Stimulated activated CD4-positive, alpha-beta T cell treated with anti-CD3 and anti-CD28 coated beads, Interleukin-15, amount 100 ng/mL, for 24 hours (primary cell): ENCODE results near the gene FAM3B.
A peak's percentile ranks its signal among the peaks of the same experiment; 100 is the strongest.
"Not testable (repeated sequence)": the region's sequence is repeated elsewhere in the genome, so short reads cannot be mapped to it uniquely, and the experiment has no call there.

Experiments used
- DNase-seq: peaks from one replicate; pipeline ENCODE4 v3.0.0-alpha.2; 2020

The FAM3B gene

DNA sequence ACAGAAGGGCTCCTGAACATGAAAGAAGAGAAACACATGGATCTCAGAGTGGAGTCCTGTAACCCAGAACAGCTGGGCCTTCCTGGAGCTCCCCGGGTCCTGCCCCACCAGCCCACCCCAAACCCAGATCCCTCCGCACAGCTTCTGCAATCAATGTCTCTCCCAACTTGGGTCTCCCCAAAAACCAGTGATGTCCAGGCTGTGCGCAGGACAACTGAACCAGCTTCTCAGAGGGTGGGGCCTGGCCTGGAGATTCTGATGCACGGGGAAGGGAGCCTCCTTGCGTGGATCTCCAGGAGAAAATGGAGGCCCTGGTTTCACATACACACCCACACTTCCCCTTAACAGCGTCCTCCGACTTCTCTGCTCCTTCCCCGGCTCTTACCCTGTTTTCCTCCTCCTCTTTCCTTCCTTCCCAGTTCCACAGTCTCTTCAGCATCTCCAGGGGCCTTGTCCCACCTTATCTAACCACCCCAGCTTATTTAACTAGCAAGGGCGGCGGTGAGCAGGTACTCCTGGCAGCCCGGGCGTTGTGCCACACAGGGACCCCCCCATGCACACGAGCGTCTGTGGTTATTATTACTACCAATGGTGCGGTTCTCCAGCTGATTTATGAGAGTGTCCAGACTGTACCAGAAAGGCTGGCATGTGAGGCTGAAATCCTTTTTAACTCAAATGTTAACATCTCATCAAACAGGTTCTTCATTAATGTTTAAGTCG lies 34.0 kb downstream of the FAM3B start:
- no peak for DNase-seq

DNA sequence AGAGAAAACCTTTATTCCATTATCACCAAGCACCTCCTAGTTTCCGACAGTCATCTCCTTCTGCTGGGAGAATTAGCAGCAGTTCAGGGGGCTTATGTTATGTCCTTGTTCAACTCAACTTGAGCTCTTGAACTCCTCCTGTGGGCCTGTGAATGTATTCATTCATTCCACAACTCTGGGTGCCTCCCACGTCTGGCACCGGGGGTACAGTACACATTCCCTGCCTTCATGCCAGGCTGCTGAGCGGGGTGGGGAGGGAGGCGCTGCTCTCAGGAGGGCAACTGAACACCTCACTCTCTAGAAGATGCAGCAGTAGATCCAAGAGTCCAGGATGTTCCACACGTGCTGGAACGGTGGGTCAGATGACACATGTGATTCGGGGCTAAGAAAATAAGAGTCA lies 40.9 kb downstream of the FAM3B start:
- no peak for DNase-seq

DNA sequence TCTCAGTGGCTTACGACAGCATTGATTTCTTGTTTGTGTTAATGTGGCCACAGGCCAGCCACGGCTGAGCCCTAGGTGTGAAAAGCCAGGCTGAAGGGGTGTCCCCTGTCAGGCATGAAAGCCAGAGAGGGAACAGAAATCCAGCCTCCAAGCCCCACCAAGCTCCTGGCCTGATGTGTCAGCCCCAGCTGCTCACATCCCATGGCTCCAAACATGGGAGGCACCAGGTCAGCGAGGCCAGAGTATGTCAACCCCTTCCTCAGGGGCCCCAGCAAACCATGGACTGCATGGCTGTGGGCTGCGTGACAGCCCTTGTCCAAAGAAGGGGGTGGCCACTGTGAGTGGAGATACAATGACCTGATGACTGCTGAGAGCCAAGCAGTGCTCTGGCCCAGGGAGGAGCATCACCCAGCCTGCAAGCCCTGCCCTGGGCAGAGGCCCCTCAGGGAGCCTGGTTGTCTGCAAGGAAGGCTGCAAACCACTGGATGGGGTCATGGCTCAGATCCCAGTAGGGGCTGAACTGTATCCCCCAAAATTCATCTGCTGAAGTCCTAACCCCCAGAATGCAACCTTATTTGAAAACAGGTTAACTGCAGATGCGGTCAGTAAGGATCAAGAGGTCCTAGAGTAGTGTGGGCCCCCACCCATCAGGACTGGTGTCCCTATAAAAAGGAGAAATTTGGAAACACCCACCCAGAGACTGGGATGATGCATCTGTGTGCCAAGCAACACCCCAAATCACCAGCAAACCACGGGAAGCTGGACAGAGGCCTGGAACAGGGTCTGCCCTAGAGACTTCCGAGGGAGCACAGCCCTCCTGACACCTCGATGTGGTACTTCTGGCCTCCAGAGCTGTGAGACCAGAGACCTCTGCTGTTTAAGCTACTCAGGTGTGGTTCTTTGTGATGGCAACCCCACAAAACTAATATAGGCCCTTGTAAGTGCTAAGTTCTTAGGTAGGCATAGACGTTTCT lies 41.9 kb downstream of the FAM3B start:
- DNase-seq, result no peak

DNA sequence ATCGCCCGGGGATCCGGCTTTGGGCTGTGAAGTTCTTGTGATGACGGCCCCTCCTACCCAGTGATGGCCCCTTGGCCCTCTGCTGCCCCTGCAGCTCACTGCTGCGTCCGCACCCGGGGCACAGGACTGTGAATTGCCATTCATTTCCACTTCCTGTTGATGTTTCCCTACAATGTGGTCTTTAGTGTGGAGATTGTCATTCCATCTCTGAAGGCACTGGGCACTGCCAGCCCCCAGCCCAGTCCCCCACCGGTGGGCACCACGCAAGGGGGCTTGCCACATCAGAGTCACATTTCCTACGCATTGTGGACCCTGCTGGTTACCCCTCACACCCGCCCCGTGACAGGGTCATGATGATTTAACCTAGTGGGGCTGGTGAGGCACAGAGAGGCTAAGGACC lies 42.7 kb downstream of the FAM3B start:
- DNase-seq, result no peak

DNA sequence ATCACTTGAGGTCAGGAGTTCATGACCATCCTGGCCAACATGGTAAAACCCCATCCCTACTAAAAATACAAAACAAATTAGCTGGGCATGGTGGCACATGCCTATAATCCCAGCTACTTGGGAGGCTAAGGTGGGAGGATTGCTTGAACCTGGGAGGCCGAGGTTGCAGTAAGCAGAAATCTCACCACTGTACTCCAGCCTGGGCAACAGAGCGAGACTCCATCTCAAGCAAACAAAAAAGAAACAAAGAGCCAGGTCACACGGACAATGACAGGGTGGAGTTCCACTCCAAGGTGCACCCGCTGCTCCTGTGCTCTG lies 43.1 kb downstream of the FAM3B start:
- DNase-seq, result not testable (repeated sequence)

DNA sequence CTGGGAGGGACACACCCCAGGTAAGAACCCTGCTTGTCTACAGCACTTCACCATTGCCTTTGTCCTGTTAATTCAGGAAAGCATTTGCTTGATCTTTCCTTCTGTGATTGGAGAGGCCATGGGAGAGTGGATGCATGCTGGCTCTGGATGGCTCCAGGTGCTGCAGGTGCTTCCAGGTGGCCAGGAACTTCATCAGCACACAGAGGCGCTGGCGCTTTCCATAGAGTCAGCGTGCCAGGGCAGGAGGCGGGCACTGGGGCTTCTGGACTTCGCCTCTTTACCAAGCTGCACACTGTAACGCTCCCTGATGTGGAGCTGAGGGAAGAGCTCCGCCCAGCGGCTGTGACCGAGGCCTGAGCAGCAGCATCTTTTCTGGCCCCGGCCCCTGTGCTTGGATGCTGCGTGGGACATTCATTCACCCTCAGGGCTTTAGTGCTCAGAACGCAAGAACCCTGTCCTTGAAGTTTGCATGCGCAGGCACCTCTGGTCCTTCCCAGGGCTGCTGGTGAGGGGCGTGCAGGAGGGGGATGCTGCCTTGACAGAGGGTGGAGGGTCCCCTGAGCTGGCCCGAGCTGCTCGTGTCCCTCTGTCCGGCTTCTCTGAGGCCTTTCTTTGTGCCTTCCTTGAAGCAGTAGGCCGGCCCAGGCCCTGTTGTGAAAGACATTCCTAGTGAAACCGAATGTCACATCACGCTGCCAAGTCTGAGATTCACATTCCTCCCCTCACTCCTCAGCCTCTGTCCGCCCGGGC lies 43.6 kb downstream of the FAM3B start:
- DNase-seq, result no peak

DNA sequence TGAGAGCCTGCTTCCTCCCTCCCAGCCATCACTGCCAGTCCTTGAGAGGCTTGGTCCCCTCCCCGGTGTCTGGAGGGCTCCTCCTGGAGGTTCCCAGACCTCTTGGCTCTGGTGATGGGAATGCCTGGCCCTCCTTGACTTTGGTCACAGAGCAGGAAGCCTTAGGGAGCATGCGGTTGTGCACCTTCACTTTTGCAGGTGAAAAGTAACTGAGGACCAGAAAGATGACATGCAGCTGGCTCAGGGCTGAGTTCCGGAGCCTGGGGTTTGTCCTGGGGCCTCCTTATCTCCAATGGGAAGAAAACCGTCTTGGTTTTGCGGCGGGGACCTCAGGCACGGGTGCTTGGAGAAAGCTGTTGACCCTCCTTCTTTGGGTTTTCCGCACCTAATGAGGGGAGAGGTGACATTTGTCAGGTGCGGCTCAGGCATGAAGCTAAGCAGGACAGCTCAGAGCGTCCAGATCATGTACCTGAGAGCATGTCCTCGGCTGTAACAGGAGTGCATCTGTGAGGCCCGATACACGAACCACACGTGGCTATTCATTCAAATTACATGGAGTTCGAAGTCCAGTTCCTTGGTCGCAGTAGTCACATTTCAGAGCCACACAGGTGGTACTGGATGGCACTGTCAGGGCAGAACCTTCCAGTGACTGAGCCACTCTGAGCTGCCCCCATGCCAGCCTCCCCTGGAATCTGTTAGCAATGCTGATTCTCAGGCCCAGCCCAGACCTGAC lies 44.6 kb downstream of the FAM3B start:
- DNase-seq, result no peak

DNA sequence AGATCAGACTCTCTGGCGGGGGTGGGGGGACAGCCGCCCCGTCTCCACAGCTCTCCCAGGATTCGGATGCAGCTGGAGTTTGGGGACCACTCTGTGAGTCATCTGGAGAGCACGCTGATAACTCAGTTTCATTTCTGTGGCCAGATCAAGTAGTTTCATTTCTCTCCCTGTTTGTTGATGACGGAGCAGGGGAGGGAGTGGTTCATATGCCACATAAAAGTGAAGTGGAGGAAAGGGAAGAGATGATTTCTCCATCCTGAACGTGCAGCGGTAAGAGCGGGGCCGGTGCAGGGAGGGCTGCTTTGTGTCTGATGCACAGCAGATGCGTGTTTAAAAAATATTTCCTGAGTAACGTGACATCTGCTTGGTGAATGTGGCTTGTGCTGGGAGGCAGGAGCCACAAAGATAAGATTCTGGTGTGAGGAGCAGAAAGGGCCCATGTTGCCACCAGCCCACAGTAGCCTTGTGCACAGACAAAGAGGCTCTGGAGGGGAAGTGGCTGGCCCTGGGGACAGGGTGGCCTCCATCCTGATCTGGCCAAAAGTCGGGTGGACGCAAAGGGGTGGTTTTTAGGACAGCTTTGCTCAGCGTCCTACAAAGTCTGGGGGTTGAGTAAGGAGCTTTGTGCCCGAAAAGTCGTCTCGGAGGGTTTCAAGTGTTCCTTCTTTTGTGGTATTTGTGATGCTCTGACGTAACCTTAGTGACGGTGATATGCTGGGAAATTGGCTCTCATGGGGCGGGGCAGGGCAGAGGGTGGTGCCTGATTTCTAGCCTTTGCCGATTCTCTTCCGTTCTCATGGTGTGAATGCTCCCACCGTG lies 45.4 kb downstream of the FAM3B start, which contains the start of gene MX2:
MX2 (plus strand) TSS at position 242 of the 819 bp plus-strand sequence. CDS start 14,880 bp downstream, outside the sequence.
- peak; percentile 78 for DNase-seq

DNA sequence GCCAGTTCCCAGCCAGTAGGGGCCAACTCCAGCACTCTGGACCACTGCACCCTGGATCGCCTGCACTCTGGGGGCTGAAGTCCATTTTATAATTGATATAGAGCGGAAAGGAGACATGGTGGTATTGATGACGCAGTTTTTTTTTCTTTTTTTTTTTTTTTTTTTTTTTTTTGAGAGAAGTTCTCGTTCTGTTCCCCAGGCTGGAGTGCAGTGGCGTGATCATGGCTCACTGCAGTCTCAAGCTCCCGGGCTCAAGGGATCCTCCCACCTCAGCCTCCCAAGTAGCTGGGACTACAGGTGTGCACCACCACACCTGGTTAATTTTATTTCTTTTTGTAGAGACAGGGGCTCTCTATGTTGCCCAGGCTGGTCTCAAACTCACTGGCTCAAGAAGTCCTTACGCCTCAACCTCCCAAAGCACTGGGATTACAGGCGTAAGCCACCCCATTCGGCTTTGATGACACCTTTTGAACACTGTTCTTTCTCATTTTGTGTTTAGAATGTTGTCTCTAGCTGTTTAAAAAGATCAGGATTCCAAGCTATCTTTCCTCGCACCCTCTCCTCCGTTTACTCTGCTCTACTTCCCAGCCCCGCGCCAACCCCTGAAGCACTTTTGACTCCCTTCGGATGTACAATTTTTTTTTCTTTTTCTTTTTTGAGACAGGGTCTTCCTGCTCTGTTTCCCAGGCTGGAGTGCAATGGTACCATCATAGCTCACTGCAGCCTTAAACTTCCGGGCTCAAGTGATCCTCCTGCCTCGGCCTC lies 46.2 kb downstream of the FAM3B start:
- DNase-seq, result no peak

DNA sequence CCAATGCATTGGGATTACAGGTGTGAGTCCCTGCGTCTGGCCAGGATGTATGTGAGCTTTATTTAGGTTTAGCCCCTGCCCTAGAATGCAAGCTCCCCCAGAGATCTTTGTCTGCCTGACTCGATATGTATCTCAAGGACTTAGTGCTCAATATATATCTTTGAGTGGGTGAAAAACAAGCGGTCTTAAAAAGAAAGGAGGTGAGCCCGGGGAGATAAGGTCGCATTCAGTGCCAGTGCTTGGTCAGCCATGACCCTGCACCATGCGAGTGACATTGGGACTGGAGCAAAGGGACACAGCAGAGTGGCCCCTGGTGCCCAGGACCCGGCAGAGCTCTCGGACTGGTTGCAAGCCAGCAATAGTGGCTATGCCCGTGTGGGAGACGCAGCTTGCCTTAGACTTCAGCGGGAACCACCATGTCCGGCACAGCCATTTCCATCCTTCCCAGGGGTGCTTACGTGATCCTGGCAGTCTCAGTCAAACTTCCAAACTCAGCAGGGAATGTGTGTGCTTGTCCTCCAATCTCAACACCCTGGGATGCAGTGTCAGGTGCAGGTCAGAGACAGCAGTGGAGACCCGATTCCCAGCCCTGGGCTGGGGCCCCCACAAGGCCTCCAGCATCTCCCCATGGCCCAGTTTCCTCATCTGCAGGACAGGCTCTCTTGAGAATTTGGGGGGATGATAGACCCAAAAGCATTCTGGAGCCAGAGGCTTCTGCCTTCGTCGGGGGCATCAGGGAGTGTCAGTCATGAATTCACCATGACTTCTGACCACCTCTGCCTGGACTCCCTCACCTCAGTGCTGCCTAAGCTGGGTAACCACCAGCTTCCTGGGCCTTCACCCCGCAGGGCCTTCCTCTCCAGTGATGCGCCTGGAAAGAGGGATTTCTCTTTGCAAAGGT lies 47.0 kb downstream of the FAM3B start:
- DNase-seq, result no peak

DNA sequence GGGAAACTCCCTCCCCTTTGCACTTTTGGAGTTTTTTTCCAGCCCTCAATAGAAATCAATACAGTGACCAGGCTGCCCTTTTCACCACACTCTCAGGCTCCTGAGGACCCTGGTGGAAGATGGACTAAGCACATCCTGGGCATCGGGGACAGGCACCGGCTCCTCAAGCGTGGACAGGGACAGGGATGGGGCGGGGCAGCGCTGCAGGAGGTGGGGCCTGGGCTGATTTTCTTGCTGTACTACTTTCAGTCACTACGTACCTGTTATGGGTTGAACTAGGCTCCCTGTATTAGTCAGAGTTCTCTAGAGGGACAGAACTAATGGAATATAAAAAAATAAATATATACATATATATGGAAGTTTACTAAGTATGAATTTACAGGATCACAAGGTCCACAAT lies 47.7 kb downstream of the FAM3B start:
- peak; percentile 28 for DNase-seq

DNA sequence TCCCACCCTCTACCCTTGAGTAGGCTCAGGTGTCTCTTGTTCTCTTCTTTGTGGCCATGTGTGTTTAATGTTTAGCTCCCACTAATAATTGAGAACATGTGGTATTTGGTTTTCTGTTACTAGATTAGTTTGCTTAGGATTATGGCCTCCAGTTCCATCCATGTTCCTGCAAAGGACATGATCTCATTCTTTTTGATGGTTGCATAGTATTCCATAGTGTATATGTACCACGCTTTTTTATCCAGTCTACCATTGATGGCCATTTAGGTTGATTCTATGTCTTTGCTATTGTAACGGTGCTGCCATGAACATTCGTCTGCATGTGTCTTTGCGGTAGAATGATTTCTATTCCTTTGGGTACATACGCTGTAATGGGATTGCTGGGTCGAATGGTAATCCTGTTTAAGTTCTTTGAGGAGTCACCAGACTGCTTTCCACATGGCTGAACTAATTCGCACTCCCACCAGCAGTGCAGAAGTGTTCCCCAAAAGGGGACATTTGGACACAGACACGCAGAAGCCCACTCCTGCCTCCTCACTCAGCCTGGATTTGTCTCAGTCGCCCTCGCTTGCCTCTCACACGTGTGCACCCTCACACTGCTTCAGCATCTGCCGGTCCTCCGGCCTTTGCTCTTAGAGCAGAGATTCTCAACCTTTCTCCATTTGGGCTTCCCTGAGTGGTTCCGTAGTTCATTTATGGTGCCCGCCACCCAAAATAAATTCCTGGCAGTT lies 48.9 kb downstream of the FAM3B start:
- no peak for DNase-seq

DNA sequence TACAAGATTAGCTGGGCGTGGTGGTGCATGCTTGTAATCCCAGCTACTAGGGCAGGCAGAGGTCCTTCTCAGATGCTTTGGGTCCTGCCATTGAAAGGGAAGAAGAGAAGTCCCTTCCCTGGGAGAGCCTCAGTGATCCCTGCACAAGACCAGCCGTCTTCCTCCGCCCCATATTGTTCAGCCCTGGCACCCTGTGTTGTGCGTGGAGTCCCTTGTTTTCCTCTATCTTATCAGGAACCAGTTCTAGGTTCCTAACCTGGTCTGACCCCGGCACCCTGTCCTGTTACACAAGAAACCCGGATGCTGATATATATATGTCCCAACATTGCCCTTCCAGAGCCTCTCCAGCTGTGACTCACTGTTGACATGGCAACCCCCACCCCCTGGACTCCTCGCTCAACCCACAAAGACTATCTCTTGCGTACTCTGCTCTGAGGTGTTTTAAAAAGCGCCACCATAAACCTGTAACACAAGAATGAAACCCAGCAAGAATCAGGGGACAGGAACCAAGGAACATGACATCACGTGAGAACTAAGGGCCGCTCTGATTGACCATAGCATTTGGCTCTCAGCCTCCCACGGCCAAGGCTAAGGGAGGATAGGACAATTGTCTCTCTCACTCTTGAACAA lies 50.0 kb downstream of the FAM3B start:
- DNase-seq, result peak; percentile 29

DNA sequence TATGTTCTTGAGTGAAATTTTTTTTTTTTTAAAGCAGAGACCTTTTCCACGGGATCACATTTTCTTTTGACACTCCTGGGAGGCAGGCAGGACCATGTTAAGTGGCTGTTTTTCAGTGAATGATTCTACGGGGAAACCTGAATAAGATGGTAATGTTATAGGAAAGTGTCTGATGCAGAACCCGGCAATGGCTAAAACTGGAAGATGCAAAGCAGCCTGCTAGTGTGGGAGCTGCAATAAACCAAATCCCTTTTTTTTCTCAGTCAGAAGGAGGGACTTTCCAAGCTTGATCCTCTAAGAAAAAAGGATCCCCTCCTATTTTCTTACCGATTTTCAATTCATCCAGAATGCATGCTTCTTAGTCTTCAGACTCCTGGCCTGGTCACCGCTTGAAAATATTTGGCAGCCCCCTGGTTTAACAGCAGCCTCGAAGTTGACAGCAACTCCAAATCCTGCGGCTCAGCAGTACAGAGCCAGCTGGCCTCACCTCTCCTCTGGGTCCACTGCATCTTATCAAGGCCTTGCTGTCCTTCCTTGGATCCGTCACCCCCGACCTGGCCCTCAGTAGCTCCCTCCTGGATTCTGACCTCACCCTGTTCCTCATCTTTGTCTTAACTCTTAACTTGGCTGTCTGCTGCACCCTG lies 50.8 kb downstream of the FAM3B start:
- DNase-seq, result no peak

DNA sequence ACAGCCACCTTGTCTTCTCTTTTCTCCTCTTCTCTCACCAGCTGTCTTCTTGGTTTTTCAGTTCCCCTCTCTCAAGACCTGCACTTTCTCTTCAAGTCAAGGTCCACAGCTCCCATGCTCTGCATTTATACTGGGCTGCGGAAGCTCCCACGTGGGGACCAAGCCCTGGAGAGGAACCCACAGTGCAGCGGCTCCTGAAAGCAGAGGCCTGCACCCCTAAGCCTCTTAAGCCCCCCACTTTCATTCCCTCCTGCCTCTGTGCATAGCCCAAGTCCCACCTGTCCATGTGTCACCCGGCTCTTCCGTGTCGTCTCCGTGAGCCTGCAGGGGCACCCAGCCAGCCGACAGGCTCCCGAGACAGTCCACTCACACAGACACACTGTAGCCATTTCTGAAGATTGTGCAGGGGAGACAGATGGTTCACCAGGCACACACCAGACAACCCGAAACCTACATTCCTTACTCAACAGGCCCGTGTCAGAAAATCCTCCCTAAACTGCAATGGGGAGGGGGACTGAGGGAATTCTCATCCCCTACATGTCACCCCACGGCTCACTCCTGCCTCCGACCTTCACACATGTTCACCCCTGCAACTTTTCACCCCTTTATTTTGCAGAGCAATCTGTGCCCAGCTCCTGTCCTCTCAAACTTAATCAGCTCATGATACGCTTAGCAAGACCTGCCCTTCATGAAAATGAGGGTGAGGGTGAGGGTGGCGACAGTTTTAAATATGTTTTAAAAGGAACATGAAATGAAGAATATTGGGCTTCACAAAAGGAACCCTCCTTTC lies 51.5 kb downstream of the FAM3B start:
- DNase-seq, result no peak

DNA sequence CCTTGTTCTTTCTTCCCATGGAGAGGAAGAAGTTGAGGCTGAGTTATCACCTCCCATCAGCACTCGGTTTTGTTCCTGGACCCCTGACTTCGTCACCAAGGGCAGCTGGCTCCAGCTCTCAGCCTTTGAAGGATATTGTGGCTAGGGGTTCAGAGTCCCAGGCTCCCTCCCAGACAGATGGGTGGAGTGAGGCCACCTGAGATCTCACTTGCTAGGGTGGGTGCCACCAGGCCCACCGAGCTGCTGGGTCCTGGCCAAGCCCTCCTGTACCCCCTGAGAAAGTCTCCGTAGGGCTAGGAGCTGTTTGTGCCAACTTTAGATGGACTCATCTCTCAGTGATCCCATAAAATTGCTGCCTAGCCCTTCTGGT lies 52.1 kb downstream of the FAM3B start:
- no peak for DNase-seq
